ENCODE measurements around the gene NMNAT2. TPM values are rescaled to one million over a fixed set of nuclear protein-coding genes. Genes with fewer than 3 reads are reported as not detected.
A peak's percentile ranks its signal among the peaks of the same experiment; 100 is the strongest.

Gene NMNAT2
- total and polyA plus RNA-seq, 2 of the 4 experiments (the other 2 are of a cell fraction): 0.36 to 2.4 TPM

DNA sequence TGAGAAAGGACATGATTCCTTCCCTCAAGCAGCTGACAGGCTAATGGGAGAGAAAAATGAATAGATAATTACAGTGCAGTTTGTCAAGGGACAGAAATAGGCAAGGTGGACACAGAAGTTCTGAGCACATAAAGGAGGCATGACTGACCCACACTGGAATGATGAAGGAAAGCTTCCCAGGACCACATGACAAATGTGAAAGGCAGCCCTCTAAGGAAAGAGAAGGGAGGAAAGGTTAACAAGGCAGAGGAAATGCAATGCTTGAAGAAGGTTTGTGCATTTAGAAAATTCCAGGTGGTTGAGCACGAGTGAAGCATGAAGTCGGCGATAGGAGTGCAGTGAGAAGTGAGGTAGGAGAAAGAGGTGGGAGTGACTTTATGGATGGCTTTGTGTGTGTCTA, 194.7 kb downstream of the NMNAT2 start:
- Histone ChIP-seq H3K27me3 (ENCODE audit: control insufficient read depth, insufficient read depth, low read length) (no peaks in the 10 kb centered on the region), H4K5ac (ENCODE audit: low read depth, low read length) (no peak overlapping the region), H2BK120ac (ENCODE audit: low read depth, low read length) (no peak overlapping the region), H3K27ac (ENCODE audit: insufficient read depth, low read length) (no peak overlapping the region), H2AK5ac (ENCODE audit: low read depth, low read length) (peak overlapping the region; percentile 44; the same call in 1 of the 2 replicates), H2BK20ac (ENCODE audit: low read depth, low read length) (peak overlapping the region; percentile 6; the same call in 1 of the 2 replicates), H3K56ac (ENCODE audit: extremely low read depth, insufficient read depth, low read length) (no peak overlapping the region), H3K4me1 (ENCODE audit: control insufficient read depth, insufficient read depth, low read length) (peaks cover 2% of the 10 kb centered on the region), H3K4me2 (ENCODE audit: low read depth, low read length) (no peak overlapping the region), H2AK9ac (replicated peaks; ENCODE audit: low read depth, low read length, poor library complexity) (no peak overlapping the region), H3K18ac (ENCODE audit: low read depth, low read length) (no peak overlapping the region), H2AFZ (replicated peaks; ENCODE audit: low read length, poor library complexity) (no peak overlapping the region), H3K4ac (ENCODE audit: low read depth, low read length) (no peak overlapping the region), H3K14ac (replicated peaks; ENCODE audit: low read depth, low read length) (no peak overlapping the region), H3K9me1 (ENCODE audit: insufficient read depth, low read length) (peaks cover 2% of the 10 kb centered on the region; the same call in 1 of the 2 replicates), H3K23ac (ENCODE audit: low read depth, low read length) (no peak overlapping the region), H3K36me3 (ENCODE audit: control insufficient read depth, insufficient read depth, low read length) (no peaks in the 10 kb centered on the region), H3K79me1 (ENCODE audit: low read depth in 1 of 2, low read length in 2 of 2) (no peaks in the 10 kb centered on the region), H4K91ac (ENCODE audit: insufficient read depth, low read depth, low read length) (no peak overlapping the region; the same call in 1 of the 2 replicates), H3K9me3 (ENCODE audit: control insufficient read depth, insufficient read depth, low read length) (no peaks in the 10 kb centered on the region), H2BK5ac (ENCODE audit: low read depth, low read length, poor library complexity, severe bottlenecking) (no peak overlapping the region), H3K9ac (ENCODE audit: low read depth, low read length) (no peak overlapping the region), H4K20me1 (ENCODE audit: insufficient read depth, low read length) (no peaks in the 10 kb centered on the region), H4K8ac (ENCODE audit: low read depth in 2 of 2, low read length in 2 of 2) (no peak overlapping the region), H2BK15ac (ENCODE audit: low read depth, low read length) (peak overlapping the region; percentile 45; the same call in 2 of the 3 replicates), H3K4me3 (ENCODE audit: insufficient read depth, low read depth, low read length) (no peak overlapping the region)
- ChIA-PET CTCF (no interaction called here), POLR2A (ENCODE audit: unreplicated experiment) (no interaction called here)
- in situ Hi-C loops (cut with MboI; ENCODE audit: low sequenced_read_pairs): no loop called here
- intact Hi-C loops (cut with micrococcal nuclease): no loop called here
- TF ChIP-seq RAD21 (IDR thresholded peaks at IDR 0.05; ENCODE audit: low read length) (no peak), MAFK (IDR thresholded peaks at IDR 0.05; ENCODE audit: low read depth, low read length) (no peak), FOS (IDR thresholded peaks at IDR 0.05; ENCODE audit: low read depth, low read length) (no peak), CEBPB (IDR thresholded peaks at IDR 0.05; ENCODE audit: low read depth, low read length) (no peak), RFX5 (IDR thresholded peaks at IDR 0.05; ENCODE audit: low read depth, low read length) (no peak), MAZ (IDR thresholded peaks at IDR 0.05; ENCODE audit: borderline replicate concordance, low read depth, low read length) (no peak), CHD1 (IDR thresholded peaks at IDR 0.05; ENCODE audit: low read depth, low read length) (no peak), ELK1 (IDR thresholded peaks at IDR 0.05; ENCODE audit: borderline replicate concordance, low read depth, low read length) (no peak)
- TF ChIP-seq, protein P1, sequence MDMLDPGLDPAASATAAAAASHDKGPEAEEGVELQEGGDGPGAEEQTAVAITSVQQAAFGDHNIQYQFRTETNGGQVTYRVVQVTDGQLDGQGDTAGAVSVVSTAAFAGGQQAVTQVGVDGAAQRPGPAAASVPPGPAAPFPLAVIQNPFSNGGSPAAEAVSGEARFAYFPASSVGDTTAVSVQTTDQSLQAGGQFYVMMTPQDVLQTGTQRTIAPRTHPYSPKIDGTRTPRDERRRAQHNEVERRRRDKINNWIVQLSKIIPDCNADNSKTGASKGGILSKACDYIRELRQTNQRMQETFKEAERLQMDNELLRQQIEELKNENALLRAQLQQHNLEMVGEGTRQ (IDR thresholded peaks at IDR 0.05; ENCODE audit: low read depth, low read length): no peak
- peak; percentile 43 for DNase-seq
- dilution Hi-C loops (cut with HindIII; ENCODE audit: low sequenced_read_pairs, unreplicated experiment): no loop called here
- peak; percentile 17; the same call in 1 of the 2 replicates for ATAC-seq (ENCODE audit: low read depth)
- no TSS peak for BruUV-seq (replicated peaks)
- WGBS, 2 experiments (ENCODE audit: extremely low coverage in 2 of 2, insufficient read length in 1 of 2): 96% methylated on average over 3 of the region's 3 CpGs; no CpG with 5 or more reads in 1 of the 2 experiments

Measured in IMR-90 (cell line).